HG03064 (cell line): ENCODE data around the gene AQP5.

ENCODE experiments used
- ATAC-seq: cut with Tn5 transposase; IDR thresholded peaks from one replicate; pipeline ENCODE4 v1.9.1; 2021; ENCODE audit warnings: low read depth; ENCODE audit not compliant: unreplicated experiment

AQP5 gene

DNA sequence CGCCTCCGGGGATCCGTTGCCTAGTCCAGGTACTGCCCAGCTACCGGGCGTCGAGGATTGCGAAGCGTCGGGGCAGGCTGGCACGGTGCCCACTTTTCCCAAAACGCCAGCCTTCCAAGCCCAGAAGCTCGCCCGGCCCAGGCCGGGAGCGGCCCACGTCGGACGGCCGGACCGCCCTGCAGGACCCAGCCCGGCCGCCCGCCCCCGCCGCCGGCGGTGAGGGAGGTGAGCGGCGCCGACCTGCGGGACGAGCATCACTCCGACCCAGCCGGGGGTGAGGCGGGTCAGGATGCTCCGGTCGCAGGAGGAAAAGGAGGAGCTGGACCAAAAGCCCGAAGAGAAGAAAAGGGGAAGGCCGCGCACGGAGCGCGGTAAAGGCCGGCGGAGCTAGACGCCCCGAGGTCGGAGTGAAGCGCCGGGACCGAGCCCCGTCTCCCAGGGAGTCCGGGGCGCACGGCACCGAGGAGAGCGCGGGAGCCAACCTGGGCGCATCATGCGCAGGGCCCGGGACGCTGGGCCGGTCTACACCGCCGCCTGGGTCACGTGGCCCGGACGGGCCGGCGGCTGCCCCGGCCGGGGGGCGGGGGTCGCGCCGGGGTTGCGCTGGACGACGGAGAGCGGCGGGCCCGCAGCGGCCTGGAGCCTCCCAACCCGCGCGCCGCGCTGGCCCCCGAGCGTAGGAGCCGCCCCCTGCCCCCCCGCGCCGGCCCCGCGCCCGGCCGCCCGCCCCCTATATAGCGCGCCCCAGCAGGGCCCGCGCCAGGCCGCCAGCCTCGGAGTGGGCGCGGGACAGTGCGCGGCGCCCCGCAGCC lies at the start of gene AQP5:
AQP5 (plus strand) TSS at position 762 of the 812 bp plus-strand sequence. CDS start 146 bp downstream, outside the sequence.
- ATAC-seq, result no peak

DNA sequence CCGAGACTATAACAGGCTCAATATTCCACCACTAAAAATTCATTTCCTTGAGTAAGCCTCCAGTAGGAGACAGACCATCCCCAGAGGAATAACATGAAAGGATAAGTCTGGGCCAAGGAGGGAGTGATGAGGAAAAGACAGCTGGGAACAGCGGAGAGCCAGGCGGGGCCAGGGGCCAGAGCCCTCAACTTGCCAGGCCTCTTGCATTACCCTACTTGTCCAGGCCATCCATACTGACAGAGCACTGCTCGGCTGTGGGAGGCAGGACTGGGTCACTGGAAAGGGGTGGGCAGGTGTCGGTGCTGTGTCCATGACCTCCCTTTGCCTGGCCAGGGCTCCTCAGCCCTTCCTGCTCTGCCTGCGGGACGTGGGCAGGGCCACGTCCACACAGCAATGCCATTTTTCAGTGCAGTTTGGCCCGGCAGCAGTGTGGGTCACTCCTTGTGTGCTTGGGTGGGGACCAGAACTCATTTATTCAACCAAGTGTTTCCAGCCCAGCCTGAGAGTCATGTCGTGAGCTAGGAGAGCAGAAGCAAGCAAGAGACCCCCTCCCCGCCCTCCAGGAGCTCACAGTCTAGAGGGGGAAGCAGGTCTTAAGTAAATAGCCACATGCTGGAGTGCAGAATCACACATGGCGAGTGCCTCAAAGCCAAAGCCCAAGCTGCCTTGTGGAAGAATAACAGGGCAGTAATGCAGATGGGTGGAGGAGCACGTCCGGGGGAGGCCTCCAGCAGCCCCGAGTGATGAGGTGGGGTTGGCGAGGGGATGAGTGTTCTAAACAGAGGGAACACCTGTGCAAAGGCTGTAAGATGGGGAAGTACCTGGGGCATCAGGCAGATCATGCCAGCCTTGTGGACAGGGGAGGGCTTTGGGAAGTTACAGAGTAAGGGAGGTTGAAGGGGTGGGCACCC lies 49.1 kb upstream of the AQP5 start:
- ATAC-seq, result no peak

DNA sequence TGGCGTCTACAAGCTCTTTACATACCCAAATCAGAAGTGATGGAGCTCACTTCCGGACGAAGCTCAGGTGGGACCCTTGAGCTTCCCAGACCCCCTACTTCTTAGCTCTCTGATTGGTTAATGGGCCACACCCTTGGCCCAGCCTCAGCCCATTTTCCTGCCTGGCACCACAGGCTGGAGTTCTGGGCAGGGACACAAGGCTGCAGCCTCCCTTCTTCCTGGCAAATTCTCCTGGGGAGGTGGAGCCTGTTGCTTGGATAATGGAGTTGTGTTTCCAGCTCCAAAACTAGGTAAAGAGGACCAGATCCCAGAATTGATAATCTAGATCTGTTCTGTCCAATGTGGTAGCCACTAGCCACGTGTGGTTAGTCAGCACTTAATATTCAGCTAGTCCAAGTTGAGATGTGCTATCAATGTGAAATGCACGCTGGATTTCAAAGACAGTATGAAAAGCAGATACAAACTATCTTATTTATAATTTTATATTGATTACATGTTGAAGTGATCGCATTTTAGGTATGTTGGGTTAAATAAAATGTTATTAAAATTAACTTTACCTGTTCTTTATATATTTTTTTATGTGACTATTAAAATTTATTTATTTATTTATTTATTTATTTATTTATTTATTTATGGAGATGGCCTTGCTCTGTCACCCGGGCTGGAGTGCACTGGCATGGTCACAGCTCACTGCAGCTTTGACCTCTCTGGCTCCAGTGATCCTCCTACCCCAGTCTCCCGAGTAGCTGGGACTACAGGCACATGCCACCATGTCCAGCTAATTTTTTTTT lies 45.3 kb upstream of the AQP5 start:
- ATAC-seq, result no peak

DNA sequence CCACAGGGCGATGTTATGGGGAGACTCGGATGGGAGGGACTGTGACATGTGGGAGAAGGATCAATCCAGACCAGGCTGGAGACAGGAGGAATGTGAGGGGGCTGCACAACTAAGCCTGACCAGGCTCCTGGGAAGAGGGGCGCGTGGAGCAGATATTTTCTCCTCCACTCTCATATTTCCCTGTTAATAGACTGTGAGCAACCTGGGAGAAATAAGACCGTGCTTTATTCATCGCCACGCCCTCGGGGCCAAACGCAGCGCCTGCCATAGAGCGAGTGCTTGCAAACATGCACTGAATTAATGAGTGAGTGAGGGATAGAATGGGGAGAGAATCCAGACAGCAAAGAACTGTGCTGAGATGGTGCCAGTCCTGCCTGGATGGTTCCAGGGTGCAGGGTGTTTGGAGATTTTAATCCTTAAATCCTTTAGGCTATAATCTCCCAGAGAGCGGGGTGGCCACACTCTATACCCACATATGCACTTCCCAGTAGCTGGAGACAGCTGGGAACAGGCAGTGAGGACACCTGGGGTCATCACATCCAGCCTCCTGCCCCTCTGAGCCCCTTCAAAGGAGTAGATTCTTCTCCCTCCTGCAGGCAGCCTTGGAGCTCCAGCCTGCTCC lies 44.4 kb upstream of the AQP5 start:
- ATAC-seq, result no peak

DNA sequence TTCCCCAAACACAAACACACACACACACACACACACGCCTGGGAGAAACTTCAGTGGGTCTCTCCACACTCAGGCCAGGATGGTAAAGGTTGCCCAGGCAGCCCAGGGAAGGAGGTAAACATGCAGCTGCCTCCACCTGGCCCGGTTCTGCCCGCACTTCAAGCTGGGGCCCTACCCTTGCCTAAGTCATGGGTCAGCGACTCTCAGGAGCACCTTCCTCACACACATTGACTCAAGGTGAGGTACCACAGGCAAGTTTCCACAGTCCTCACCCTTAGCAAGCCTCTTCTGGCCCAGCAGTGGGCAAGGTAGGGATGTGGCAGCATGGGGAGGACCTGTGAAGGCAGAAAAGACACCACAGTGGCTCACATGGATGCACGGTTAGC lies 43.9 kb upstream of the AQP5 start:
- no peak for ATAC-seq

DNA sequence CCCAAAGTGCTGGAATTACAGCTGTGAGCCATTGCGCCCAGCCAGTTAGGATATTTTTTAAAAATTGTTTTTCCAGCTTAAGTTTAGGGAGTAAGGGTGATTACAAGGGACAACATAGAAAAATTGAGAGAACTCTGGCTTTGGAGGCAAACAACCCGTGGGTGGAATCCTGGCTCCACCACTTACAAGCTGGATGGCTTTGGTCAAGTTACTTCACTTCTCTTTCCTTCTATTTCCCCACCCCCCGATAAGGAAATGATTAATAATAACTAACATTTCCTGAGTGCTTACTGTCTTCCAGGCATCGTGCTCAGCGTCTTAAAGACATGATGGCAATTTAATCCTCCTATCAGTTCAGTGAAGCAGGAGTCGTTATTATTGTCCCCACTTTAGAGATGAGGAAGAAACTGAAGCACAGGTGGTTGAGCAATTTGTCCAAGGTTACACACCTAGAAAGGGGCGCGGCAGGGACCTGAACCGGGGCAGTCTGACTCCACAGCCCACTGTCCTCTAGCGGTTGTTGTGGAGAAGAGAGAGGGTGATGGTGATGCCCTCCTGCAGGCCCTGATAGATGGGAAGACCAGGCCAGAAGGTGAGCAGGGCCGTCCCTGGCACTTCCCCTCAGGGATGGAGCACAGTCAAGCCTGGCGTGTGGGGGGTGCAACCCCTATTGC lies 41.3 kb upstream of the AQP5 start:
- no peak for ATAC-seq

DNA sequence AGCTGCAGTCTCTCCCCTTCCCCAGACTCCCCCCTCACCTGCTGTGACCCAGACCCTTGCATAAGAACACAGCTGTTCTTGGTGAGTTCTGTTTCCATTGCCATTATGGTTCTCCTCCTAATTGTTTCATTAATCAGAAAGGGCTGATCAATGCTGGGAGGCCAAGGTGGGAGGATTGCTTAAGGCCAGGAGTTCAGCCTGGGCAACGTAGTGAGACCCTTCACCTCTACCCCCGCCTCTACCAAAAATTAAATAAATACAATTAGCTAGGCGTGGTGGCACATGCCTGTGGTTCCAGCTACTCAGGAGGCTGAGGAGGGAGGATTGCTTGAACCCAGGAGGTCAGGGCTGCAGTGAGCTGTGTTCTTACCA lies 40.8 kb upstream of the AQP5 start:
- ATAC-seq, result no peak

DNA sequence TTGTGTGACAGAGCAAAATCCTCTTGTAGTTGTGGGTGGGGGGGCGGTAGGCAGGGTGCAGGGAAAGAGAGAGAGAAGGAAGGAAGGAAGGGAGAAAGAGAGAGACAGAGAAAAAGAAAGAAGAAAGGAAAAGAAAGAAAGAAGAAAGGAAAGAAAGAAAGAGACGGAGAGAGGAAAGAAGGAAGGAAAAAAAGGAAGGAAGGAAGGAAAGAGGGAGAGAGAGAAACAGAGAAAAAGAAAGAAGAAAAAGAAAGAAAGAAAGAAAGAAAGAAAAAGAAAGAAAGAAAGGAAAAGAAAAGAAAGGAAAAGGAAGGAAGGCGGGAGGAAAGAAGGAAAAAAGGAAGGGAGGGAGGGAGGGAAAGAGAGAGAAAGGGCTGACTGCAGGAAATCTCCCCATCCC lies 40.4 kb upstream of the AQP5 start:
- no peak for ATAC-seq

DNA sequence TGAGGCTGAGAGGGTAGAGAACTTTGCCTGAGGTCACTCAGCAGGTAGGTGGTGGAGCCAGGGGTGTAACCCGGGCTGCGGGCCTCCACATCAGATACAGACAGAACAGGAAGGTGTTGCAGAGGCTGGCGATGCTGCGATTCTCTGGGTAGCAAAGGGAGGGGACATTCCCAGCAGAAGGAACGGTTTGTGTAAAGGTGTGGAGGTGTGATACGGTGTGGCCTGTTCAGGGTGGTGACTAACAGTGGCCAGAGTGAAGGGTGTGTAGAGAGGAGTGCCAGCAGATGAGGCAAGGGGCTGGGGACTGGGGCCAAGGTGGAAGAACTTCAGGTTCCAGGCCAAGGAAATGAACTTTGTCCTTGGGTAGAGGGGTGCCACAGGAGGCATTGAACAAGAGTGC lies 39.7 kb upstream of the AQP5 start:
- ATAC-seq, result no peak

DNA sequence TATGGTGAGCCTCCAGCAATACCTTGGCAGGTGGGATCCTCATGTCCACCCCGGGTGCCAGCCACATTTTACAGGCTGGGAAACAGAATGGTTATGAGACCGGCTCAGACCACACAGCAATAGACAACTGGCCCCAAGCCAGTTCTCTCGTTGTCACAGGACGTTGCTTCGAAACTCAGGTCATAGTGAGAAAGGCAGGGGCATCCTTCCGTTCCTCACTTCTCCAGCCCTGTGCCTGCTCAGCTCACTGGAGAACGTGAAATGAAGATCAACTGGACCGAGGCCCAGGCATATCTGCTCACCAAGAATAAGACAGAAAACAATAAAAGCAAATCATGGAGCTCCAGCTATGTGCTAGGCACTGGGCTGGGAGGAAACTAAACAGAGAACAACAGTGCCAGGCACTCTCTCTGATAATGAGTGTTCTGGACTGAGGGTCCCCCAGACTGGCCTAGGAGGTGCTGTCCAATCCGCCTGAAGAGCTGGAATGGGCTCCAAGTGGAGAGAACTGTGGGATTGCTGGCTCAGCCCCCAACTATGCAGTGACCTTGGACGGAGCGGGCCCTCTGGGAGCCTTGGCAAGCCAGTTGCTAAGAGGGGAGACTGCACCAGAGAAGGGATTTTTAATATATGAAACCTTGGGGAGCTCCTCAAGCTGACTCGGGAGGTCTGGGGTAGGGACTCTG lies 39.2 kb upstream of the AQP5 start:
- no peak for ATAC-seq

DNA sequence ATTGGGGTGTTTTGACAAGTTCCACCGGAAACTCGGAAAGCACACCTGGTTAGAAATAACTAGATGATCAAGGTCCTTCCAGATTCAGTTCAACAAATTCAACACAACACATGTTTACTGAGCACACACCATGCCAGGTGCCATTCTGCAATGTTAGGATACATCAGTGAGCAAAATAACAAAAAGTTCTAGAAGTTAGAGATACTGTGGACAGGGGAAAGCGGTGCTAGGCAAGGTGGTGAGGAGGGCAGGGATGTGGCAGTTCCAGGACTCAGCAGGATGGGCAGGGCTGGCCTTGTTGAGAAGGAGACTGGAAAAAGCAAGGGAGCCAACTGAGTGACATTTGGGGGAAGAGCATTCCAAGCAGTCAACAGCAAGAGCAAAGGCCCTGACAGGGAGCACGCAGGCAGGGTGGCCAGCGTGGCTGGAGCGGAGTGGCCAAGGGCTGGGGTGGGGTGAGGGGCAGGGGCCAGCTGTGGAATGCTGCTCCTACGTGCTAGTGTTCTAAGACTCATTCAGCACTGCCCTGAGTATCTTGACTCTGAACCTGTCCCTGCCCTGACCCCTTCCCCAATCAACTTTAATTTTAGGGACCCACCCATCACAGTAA lies 38.5 kb upstream of the AQP5 start:
- ATAC-seq, result no peak

DNA sequence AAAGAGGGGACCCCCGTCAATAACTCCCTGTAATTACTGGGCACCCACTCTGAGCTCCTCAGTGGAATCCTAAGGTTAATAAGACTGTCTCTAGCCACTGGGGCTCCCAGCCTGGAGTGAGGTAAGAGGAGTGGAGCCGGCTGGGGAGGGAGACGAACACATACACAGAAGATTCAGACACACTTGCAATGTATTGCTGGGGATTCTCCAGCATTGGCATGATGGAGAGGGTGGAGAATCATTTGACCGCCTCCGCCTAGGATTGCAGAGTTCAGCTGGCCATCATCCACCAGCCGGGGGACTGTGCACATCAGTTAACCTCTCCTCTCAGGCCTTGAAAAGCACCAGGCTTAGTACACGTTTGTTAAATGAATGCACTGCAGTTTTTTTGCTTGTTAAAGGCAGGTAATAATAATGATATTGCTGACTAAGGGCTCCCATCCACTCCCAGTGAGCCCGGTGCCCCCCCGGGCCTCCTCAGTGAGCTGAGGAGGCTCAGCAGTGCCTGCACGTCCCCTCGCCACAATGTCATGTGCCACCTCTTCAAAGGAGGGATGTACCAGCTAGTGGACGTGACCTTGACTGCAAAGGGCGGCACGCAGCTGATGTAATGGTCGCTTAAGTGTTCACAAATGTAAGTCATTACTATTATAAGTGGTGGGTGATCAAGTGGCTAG lies 37.7 kb upstream of the AQP5 start:
- no peak for ATAC-seq

DNA sequence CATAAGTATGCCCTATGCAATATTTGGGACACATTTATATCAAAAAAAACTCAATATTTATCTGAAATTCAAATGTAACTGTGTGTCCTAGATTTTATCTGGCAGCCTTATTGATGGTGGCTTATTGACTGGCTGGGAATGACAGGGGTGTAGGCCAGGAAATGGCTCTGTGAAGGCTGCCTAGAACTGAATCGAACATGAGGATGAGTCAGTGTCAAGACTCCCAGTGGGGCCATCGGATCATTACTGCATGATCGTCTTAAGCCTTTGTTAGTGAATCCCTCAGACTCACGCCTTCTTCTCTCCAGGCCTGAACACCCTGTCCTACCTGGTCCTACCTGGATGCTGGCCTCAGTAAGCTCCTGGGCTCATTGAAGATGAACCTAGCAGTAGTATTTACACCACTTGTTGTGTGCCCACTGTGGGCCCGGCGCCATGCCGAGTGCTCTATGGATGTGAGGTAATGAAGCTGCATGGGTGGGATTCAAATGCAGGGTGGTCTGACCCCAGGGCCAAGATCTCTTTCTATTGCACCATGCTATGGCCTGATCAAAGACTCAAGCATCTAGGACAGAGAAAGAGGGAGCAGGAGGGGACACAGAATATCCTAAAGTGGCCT lies 36.9 kb upstream of the AQP5 start:
- no peak for ATAC-seq

DNA sequence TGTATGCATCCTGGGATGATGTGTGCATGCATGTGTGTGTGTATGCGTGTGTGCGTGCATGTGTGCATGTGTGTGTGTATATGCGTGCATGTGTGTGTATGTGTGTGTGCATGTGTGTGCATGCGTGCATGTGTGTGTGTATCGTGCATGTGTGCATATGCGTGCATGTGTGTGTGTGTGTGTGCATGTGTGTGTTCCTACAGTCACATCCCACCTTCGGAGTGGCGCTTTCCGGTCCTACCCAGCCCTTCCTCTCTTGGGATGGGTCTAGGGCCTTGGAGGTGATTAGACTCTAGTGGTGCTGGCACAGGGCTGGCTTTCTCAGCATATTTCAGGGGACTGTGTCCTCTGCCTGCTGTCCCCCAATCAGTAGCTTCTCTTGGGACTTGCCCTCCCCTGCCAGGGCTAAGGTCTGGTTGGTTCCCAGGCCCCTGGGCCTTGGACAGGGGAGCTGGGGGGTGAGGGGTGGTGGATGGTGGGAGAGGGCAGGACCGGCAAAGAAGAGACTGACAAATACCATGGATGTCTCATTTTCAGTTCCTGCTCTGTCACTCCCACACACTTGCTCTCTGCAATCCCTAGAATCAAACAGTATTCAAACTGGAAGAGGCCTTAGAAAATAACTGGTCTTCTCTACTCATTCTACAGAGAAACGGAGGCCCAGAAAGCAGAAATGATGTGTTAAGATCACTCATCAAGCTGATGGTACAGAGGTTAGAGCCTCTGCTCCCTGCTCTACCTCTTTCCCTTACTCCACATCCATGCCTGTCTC lies 36.1 kb upstream of the AQP5 start:
- no peak for ATAC-seq

DNA sequence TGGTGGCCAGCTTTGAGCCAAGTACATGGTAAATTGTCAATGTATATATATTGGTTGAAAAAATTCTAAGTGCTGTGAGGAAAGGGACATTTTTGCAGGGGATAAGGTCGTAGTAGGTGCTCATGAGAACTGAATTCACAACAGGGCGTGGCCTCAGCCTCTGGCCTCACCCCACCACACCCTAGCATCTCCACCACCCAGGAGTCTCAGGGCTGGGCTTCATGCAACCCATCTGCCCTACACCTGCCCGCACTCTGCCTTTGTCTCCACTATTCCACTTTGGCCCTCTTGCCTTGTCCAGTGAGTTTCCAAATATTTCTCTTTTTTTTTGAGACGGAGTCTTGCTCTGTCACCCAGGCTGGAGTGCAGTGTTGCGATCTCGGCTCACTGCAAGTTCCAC lies 33.2 kb upstream of the AQP5 start:
- ATAC-seq, result no peak

DNA sequence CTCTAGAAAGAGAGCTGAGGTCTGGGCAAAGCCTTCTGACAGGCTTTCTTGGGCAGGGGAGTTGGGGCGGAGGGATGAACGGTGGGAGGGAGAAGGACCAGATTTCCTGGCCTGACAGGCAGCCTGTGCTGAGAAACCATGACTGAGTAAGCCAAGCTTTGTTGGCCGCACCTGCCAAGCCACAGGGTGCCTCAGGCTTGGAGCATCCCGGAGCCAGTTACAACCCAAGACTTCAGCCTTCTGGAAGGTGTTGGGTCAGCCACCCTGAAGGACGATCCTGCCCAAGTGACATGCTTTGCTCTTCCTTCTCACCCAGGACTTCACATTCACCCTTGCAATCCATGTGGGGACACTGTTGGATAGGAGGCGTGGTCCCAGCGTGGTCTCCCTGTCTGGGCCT lies 32.1 kb upstream of the AQP5 start:
- no peak for ATAC-seq

DNA sequence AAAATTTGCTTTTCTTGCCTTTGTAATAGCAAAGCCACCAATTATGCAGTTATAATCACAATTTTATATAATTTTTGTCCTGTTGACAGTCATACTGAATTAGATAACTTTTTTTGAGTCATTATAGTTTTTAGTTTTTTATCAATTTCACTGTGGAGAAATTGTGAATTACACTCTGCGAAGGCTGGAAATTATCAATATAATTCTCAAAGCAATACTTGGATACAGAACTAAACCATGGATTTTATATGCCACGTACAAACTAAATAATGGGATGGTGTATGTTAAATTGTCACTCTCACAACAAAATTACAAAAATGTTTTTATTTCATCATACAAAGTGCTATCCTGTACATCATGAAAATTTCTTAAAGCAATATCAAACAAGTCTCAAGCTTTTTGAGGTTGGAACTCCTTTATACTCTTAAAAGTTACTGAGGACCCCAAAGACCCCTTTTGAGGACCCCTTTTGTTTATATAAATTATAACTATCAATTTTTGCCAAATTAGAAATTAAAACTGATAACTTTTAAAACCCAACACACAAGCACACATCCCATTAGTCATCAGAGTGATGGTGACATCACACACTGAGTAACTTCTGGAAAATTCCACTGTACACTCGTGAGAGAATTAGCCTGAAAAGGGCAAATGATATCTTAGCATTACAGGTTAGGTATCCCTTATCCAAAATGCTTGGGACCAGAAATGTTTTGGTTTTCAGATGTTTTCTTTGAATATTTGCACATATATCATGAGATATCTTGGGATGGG lies 31.0 kb upstream of the AQP5 start:
- ATAC-seq, result no peak
